ENCODE results near the gene ATF7. TPM values are rescaled to one million over a fixed set of nuclear protein-coding genes. Genes with fewer than 3 reads are reported as not detected.
A peak's percentile ranks its signal among the peaks of the same experiment; 100 is the strongest.

The ATF7 gene
- total and polyA plus RNA-seq, 2 of the 13 experiments (the other 11 are each of a cell fraction or from before 2014, with no cell fraction given), result 9.6 to 16.2 TPM

DNA sequence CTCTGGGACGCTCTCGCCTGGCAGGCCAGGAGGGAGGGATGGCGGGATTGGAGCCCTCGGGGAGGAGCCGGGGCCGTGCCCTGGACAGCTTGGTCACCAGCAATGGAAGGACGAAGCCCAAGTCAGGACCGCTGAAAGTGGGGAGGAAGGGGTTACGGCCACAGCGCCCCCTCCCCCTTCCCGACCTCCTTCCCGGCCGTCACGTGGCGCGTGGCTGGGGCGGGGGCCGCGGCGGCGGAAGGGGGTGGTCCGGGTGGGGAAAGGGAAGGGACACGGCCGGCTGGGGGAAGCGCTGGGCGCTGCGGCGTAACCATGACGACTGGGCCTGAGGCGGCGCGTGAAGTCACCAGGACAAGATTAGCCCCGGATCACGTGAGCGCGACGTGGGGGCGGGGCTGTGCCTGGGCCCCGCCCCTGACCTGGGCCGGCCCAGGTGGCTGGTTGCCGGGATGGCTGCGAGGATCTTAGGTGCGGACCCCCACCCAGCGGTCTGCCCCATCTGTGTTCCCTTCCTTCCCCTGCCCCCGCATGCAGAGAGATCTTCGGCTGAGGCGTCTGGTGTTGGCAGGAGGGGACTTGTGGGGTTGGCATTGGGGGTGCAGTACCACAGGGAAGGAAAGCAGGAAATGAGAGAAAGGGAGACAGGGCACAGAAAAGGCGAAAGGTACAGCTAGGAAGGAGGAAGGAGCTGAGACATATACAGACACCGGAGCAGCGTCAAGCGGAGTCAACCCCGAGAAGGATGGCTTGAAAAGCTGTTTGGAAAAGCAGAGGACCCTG lies 133.2 kb downstream of the ATF7 start (continued):
- TF ChIP-seq, protein P1, sequence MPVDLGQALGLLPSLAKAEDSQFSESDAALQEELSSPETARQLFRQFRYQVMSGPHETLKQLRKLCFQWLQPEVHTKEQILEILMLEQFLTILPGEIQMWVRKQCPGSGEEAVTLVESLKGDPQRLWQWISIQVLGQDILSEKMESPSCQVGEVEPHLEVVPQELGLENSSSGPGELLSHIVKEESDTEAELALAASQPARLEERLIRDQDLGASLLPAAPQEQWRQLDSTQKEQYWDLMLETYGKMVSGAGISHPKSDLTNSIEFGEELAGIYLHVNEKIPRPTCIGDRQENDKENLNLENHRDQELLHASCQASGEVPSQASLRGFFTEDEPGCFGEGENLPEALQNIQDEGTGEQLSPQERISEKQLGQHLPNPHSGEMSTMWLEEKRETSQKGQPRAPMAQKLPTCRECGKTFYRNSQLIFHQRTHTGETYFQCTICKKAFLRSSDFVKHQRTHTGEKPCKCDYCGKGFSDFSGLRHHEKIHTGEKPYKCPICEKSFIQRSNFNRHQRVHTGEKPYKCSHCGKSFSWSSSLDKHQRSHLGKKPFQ (CRISPR knock-in tag; IDR thresholded peaks at IDR 0.05; ENCODE audit: insufficient replicate concordance), result peak; percentile 65
- no peak for TF ChIP-seq SIX1 (CRISPR knock-in tag; IDR thresholded peaks at IDR 0.05; ENCODE audit: borderline replicate concordance)
- TF ChIP-seq, protein P2, sequence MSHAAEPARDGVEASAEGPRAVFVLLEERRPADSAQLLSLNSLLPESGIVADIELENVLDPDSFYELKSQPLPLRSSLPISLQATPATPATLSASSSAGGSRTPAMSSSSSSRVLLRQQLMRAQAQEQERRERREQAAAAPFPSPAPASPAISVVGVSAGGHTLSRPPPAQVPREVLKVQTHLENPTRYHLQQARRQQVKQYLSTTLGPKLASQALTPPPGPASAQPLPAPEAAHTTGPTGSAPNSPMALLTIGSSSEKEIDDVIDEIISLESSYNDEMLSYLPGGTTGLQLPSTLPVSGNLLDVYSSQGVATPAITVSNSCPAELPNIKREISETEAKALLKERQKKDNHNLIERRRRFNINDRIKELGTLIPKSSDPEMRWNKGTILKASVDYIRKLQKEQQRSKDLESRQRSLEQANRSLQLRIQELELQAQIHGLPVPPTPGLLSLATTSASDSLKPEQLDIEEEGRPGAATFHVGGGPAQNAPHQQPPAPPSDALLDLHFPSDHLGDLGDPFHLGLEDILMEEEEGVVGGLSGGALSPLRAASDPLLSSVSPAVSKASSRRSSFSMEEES (CRISPR knock-in tag; IDR thresholded peaks at IDR 0.05), result peak; percentile 56; the same call in 1 of the 2 replicates
- TF ChIP-seq, protein P3, sequence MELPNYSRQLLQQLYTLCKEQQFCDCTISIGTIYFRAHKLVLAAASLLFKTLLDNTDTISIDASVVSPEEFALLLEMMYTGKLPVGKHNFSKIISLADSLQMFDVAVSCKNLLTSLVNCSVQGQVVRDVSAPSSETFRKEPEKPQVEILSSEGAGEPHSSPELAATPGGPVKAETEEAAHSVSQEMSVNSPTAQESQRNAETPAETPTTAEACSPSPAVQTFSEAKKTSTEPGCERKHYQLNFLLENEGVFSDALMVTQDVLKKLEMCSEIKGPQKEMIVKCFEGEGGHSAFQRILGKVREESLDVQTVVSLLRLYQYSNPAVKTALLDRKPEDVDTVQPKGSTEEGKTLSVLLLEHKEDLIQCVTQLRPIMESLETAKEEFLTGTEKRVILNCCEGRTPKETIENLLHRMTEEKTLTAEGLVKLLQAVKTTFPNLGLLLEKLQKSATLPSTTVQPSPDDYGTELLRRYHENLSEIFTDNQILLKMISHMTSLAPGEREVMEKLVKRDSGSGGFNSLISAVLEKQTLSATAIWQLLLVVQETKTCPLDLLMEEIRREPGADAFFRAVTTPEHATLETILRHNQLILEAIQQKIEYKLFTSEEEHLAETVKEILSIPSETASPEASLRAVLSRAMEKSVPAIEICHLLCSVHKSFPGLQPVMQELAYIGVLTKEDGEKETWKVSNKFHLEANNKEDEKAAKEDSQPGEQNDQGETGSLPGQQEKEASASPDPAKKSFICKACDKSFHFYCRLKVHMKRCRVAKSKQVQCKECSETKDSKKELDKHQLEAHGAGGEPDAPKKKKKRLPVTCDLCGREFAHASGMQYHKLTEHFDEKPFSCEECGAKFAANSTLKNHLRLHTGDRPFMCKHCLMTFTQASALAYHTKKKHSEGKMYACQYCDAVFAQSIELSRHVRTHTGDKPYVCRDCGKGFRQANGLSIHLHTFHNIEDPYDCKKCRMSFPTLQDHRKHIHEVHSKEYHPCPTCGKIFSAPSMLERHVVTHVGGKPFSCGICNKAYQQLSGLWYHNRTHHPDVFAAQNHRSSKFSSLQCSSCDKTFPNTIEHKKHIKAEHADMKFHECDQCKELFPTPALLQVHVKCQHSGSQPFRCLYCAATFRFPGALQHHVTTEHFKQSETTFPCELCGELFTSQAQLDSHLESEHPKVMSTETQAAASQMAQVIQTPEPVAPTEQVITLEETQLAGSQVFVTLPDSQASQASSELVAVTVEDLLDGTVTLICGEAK (IDR thresholded peaks at IDR 0.05), result no peak
- TF ChIP-seq, protein P3 (CRISPR knock-in tag; IDR thresholded peaks at IDR 0.05), result no peak
- TF ChIP-seq PHF8 (CRISPR knock-in tag; IDR thresholded peaks at IDR 0.05), result 0 out of 2 replicates have a peak, but pooled peaks have one; percentile 46
- TF ChIP-seq, protein P4, sequence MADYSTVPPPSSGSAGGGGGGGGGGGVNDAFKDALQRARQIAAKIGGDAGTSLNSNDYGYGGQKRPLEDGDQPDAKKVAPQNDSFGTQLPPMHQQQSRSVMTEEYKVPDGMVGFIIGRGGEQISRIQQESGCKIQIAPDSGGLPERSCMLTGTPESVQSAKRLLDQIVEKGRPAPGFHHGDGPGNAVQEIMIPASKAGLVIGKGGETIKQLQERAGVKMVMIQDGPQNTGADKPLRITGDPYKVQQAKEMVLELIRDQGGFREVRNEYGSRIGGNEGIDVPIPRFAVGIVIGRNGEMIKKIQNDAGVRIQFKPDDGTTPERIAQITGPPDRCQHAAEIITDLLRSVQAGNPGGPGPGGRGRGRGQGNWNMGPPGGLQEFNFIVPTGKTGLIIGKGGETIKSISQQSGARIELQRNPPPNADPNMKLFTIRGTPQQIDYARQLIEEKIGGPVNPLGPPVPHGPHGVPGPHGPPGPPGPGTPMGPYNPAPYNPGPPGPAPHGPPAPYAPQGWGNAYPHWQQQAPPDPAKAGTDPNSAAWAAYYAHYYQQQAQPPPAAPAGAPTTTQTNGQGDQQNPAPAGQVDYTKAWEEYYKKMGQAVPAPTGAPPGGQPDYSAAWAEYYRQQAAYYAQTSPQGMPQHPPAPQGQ (CRISPR knock-in tag; IDR thresholded peaks at IDR 0.05; ENCODE audit: borderline replicate concordance), result no peak
- TF ChIP-seq ZNF7 (CRISPR knock-in tag; IDR thresholded peaks at IDR 0.05), result no peak
- no peak for TF ChIP-seq NFKB2 (CRISPR knock-in tag; IDR thresholded peaks at IDR 0.05; ENCODE audit: borderline replicate concordance)
- TF ChIP-seq ZBTB8A (CRISPR knock-in tag; IDR thresholded peaks at IDR 0.05; ENCODE audit: borderline replicate concordance, low read depth), result no peak
- peak; percentile 11; the same call in 1 of the 2 replicates for TF ChIP-seq ETV5 (CRISPR knock-in tag; IDR thresholded peaks at IDR 0.05; ENCODE audit: borderline replicate concordance)
- TF ChIP-seq ZNF343 (CRISPR knock-in tag; IDR thresholded peaks at IDR 0.05), result no peak

Data from HepG2 (cell line).